ENCODE data around the gene C5.

Gene C5

GRCh38 chr9:120942186-120943001 lies 107.7 kb downstream of the C5 start:
- DNase-seq (ENCODE audit: low read depth in 3 of 3, low spot score in 1 of 3) = no peak

GRCh38 chr9:120941046-120941770 lies 108.9 kb downstream of the C5 start:
- no peak for DNase-seq (ENCODE audit: low read depth in 3 of 3, low spot score in 1 of 3)

GRCh38 chr9:120940573-120940972 lies 109.5 kb downstream of the C5 start:
- DNase-seq (ENCODE audit: low read depth in 3 of 3, low spot score in 1 of 3) = no peak

GRCh38 chr9:120938851-120939250 lies 111.2 kb downstream of the C5 start:
- no peak for DNase-seq (ENCODE audit: low read depth in 3 of 3, low spot score in 1 of 3)

- DNase-seq (ENCODE audit: low read depth in 3 of 3, low spot score in 1 of 3) = no peak
Observed at GRCh38 chr9:120937596-120937995, 112.5 kb downstream of the C5 start.

- no peak for DNase-seq (ENCODE audit: low read depth in 3 of 3, low spot score in 1 of 3)
Observed at GRCh38 chr9:120937127-120937526, 112.9 kb downstream of the C5 start.

- DNase-seq (ENCODE audit: low read depth in 3 of 3, low spot score in 1 of 3) = no peak
Observed at GRCh38 chr9:120936764-120937122, 113.3 kb downstream of the C5 start.

GRCh38 chr9:120936011-120936763 lies 113.9 kb downstream of the C5 start:
- DNase-seq (ENCODE audit: low read depth in 3 of 3, low spot score in 1 of 3) = peak; percentile 73 to 89 (median 78)

GRCh38 chr9:120935383-120935857 lies 114.7 kb downstream of the C5 start:
- DNase-seq (ENCODE audit: low read depth in 3 of 3, low spot score in 1 of 3) = no peak

- no peak for DNase-seq (ENCODE audit: low read depth in 3 of 3, low spot score in 1 of 3)
Observed at GRCh38 chr9:120934281-120934680, 115.8 kb downstream of the C5 start.

GRCh38 chr9:120933310-120934055 lies 116.6 kb downstream of the C5 start:
- no peak for DNase-seq (ENCODE audit: low read depth in 3 of 3, low spot score in 1 of 3)

- DNase-seq (ENCODE audit: low read depth in 3 of 3, low spot score in 1 of 3) = no peak
Observed at GRCh38 chr9:120932086-120932823, 117.8 kb downstream of the C5 start.

GRCh38 chr9:120931231-120932085 lies 118.6 kb downstream of the C5 start:
- DNase-seq (ENCODE audit: low read depth in 3 of 3, low spot score in 1 of 3) = no peak

- no peak for DNase-seq (ENCODE audit: low read depth in 3 of 3, low spot score in 1 of 3)
Observed at GRCh38 chr9:120929229-120929791, 120.8 kb downstream of the C5 start.

GRCh38 chr9:120928483-120929228 lies 121.4 kb downstream of the C5 start:
- peak in 2 of 3 donors; percentile 58 to 69 for DNase-seq (ENCODE audit: low read depth in 3 of 3, low spot score in 1 of 3)

- DNase-seq (ENCODE audit: low read depth in 3 of 3, low spot score in 1 of 3) = no peak
Observed at GRCh38 chr9:120928015-120928482, 122.0 kb downstream of the C5 start.

GRCh38 chr9:120927269-120928014 lies 122.6 kb downstream of the C5 start:
- no peak for DNase-seq (ENCODE audit: low read depth in 3 of 3, low spot score in 1 of 3)

Data from stimulated activated CD4-positive, alpha-beta T cell treated with anti-CD3 and anti-CD28 coated beads, TNF-alpha, amount 100 ng/mL, for 1 hour (primary cell).